GM18519 (cell line): ENCODE data around the gene MZF1.
A peak's percentile ranks its signal among the peaks of the same experiment; 100 is the strongest.
"Not testable (repeated sequence)": the region's sequence is repeated elsewhere in the genome, so short reads cannot be mapped to it uniquely, and the experiment has no call there.

Experiments used
- ATAC-seq: cut with Tn5 transposase; IDR thresholded peaks from one replicate; pipeline ENCODE4 v1.9.1; 2021; ENCODE audit warnings: mild to moderate bottlenecking, moderate library complexity; ENCODE audit not compliant: unreplicated experiment, low FRiP score

MZF1 gene

GRCh38 chr19:58543826-58544590 is 29.1 kb downstream of the MZF1 start, which contains the start of gene TRIM28:
TRIM28 (plus strand) TSS chr19:58544064; CDS start chr19:58544758, 694 bp downstream.
- ATAC-seq, result peak; percentile 71

- not testable (repeated sequence) for ATAC-seq
These were observed 30.3 kb downstream of the MZF1 start for GRCh38 chr19:58542641-58543372.

- ATAC-seq, result not testable (repeated sequence)
These were observed 34.0 kb downstream of the MZF1 start for GRCh38 chr19:58539169-58539559.

DNA sequence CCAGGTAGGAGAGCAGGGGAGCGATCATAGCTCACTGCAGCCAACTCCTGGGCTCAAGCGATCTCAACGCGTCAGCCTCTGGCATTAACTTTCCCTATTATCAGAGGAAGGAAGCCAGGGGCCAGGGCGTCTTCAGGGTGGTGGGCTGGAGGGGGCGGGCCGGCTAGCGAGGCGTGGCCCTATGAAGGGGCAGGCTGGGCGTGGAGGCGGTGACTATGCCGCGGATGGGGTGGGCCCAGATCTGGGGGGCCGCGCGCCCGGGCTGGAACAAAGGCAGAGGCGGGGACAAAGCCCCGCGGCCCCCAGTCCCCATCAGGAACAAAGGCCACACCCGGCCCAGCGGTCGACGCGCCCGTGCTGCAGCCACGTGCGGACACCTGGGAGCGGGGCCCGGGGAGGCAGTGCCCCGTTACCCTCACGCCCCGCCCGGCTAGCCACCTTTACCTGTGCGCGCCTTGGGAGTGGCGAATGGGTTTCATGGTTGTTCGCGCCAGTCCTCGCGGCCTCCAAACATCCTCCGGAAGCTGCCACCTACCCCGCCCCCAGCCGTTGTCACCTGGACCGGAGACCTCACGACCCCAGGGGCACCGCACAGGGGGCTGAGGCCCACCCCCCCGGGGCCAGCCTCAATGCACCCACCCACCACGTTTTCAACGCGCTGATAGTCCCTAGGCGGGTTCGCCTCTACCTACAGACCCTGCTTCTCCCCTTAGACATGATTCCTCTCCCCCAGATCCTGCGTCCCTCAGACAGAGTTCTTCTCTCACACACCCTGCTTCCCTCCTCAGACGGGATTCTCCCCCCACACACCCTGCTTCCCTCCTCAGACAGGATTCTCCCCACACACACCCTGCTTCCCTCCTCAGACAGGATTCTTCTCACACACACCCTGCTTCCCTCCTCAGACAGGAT is 34.6 kb downstream of the MZF1 start:
- no peak for ATAC-seq

GRCh38 chr19:58536852-58537798 is 36.0 kb downstream of the MZF1 start:
- ATAC-seq, result no peak

DNA sequence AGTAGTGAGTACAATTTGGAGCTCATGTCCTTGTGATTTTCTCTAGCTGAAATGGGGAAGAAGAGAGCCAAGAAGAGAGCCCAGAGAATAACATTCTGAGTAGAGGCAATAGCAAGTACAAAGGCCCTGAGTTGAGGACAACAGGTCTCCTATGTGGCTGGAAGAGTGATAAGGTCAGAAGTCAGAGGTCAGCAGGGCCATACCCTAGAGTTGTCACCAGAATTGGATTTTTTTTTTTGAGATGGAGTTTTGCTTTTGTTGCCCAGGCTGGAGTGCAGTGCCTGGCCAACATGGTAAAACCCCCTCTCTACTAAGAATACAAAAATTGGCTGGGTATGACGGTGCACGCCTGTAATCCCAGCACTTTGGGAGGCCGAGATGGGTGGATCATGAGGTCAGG is 37.3 kb downstream of the MZF1 start:
- ATAC-seq, result no peak

GRCh38 chr19:58531034-58531840 is 41.9 kb downstream of the MZF1 start:
- no peak for ATAC-seq

- no peak for ATAC-seq
These were observed 43.7 kb downstream of the MZF1 start for GRCh38 chr19:58529405-58529804.

- no peak for ATAC-seq
These were observed 50.4 kb downstream of the MZF1 start for GRCh38 chr19:58522709-58523108.

DNA sequence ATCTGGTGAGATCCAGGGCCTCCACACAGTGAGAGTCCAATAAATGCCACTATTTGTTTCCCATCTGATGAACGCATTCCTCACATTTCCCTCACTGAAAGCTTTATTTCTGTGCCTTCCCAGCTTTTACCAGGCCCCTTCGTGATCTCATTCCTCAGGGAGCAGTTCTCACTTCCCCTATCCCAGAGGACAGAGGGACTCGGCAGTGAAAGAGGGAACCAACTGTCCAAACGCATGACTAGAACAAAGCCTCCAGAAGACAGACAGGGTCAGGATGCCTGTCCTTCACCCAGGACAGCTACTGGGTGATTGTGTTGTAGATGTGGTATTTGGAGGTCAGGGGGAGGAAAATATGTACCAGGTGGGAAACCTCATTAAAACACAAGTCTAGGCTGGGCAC is 51.5 kb downstream of the MZF1 start:
- no peak for ATAC-seq

DNA sequence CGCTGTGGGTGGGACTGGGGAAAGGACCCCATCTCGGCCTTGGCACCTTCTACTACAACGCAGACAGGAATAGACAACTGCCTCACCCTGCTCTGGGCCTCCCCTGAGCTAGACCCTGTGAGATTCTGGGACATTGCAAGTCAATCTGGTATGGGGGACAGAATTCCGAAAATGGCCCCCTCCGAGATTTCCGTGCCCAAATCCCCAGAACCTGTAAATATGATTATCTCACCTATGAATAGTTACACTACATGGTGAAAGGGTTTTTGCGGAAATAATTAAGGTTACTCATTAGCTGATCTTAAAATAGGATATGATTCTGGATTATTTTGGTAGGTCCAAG is 52.9 kb downstream of the MZF1 start:
- ATAC-seq, result no peak

DNA sequence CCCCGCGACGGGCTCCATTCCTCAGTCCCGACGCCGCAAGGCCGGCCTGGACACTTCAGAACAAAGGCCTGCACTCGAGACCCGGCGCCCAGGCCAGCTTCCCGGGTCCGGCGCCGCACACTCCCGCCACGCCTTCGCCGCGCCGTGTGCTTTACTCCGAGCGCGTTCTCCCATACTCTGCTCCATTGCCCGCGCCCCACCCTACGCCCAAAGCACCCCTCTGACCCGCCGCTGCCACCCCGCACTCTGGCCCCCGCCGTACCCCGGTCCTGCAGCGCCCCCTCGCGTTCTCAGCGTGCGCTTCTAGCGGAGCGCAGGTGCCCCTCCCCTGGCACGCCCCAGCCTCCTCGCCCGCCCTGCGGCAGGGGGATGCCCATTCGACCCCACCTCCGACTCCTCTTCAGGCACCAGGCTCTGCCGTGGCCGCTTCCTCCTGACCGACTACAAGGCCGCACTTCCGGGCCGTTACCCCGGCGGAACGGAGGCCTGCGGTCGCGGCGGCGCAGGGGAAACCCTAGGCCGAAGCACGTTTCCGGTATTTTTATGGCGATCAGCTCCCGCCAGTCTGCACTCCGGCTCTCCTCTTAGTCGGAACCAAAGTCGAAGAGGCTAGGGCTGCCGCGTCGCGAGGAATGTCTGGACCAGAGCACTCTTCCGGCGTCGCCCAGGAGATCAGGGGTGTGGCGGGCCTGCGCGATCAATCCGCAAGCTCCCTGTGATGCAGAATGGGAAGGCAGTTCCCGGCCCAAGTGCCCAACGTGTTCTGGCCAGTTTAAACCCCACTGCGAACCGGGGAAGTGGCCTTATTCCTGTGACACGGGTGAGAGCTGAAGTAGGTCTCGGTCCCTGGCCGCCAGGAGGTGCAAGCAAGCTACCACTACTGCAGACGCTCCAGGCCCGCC is 53.5 kb downstream of the MZF1 start, which contains the start of gene ZBTB45:
ZBTB45 (minus strand) TSS at position 456 of the 902 bp plus-strand sequence. CDS start 2,137 bp downstream, outside the sequence.
- peak; percentile 58 for ATAC-seq

- no peak for ATAC-seq
These were observed 54.1 kb downstream of the MZF1 start for GRCh38 chr19:58519087-58519354.

GRCh38 chr19:58518256-58519086 is 54.7 kb downstream of the MZF1 start:
- ATAC-seq, result no peak

DNA sequence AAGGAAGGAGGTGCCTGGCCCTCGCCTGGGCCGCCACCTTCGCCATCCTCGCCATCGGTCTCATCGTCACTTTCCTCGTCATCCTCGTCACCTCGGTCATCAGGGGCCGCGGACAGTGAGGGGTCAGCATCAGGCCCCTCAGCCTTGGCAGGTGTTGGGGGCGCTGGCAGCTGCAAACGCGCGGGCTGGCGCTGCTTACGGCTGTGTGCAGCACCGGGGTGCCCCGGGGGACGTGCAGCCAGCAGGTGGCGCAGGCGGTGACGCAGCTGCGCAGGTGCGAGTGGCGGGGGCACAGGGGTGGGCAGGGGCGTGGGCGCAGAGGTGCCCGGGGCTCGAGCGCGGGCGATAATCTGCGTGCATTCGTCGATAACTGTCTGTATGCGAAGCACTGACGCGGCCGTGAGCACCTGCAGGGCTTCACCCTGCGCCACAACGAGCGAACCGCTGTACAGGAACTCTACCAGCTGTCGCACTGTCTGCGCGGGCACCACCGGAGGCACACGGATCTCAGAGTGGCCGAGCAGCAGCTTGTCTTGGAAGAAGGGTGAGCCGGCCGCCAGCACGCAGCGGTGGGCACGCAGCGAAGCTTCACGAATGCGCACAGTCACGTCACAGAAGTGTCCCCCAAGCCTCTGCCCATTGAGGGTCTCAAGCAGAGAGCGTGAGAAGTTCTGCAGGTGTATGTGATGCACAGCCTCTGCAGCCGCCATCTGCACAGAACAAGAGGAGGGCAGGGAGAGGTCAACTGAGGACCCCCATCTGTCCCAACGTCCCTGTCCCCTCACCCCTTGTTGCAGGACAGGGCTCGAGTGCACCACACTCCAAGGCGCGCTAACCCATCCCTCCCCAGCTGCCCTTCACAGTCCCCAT is 55.9 kb downstream of the MZF1 start:
- ATAC-seq, result no peak

DNA sequence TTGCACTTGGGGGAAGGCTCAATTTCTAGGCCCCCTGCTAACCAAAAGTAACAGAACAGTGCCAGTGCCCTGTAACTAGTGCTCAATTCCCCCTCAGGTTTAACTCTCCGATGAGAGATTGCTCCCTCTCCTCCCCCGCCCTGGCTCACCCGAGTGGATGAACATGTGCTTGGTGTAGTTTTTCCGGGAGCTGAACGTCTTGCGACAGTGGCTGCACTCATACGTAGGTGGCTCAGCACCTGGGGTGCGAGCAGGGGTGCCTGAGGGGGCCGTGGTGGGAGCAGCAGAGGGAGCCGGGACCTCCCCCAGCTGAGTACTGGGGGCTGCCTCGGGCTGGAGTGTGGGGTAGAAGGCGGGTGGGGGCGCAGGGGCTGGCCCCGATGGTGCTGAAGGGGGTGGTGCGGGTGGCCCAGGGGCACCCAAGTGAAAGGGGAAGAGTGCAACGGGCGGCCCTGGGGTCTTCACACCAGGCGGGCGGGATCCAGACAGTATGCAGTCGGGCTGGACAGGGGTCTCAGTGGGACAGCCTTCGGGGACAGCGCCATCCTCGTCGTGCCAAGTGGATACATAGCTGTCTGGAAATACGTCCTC is 56.8 kb downstream of the MZF1 start:
- no peak for ATAC-seq
